PFSK-1 (cell line): ENCODE results near the gene ASF1A.

ENCODE experiments used
- FOXP2 ChIP-seq: optimal IDR thresholded peaks from 2 replicates; pipeline ENCODE3; 2011; ENCODE audit warnings: borderline replicate concordance, control low read depth, inconsistent platforms; ENCODE audit not compliant: insufficient read depth; ENCODE audit errors: extremely low read length, extremely low read depth
- POLR2AphosphoS5 ChIP-seq: IDR thresholded peaks from 2 replicates; pipeline ENCODE4 v1.6.1; 2012; ENCODE audit warnings: low read depth, mild to moderate bottlenecking, control low read depth, low read length, moderate library complexity
- SIN3A ChIP-seq: IDR thresholded peaks from 2 replicates; pipeline ENCODE4 v1.6.1; 2012; ENCODE audit warnings: mild to moderate bottlenecking, low read length, moderate library complexity, borderline replicate concordance; ENCODE audit not compliant: insufficient read depth
- TAF1 ChIP-seq: IDR thresholded peaks from 2 replicates; pipeline ENCODE4 v1.6.1; 2012; ENCODE audit warnings: low read length, control low read depth, borderline replicate concordance; ENCODE audit not compliant: insufficient read depth
- TF ChIP-seq, protein P1 (sequence below), 2 experiments: IDR thresholded peaks; 2 replicates each; pipeline versions ENCODE4 v1.6.1 to v1.8.0; 2011 to 2012; ENCODE audit warnings: low read depth in 2 of 2, low read length in 2 of 2, control low read depth in 1 of 2, inconsistent platforms in 1 of 2, mild to moderate bottlenecking in 1 of 2, moderate library complexity in 1 of 2; ENCODE audit not compliant: insufficient read depth in 1 of 2

The ASF1A gene

DNA sequence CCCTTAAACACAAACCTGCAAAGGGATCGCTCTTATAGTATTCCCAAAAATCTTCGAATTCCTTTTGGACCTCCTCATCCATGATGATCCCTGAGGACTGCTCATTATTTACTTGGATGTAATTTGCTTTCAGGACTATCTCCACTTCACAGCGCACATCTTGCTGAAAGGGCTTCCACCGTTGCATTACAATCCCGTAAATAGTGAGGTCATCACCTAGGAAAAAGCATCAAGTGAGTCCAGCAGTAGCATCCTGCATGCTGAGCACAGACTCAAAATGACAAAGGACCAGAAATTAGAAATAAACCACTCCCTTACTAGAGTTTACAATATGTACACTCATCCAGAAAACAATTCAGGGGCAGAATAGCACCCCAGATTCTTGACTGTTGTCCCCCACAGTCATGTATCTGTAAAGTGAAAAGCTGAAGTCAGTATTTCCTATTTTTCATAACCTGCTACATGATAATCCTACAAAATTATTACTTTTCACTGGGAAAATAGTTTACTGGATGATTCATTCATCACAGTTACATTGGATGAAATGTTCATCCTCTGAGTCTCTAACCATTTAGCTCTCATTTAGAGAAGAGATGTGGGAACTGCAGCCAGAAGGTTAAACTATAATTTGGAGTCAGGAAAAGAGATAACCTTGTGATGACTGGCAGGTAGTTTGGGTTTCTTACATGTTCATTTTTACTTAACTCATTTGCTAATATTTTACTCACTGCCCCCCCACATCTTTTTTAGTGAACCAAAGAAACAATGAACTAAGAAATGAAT is 23.8 kb downstream of the ASF1A start:
- TF ChIP-seq, protein P1, sequence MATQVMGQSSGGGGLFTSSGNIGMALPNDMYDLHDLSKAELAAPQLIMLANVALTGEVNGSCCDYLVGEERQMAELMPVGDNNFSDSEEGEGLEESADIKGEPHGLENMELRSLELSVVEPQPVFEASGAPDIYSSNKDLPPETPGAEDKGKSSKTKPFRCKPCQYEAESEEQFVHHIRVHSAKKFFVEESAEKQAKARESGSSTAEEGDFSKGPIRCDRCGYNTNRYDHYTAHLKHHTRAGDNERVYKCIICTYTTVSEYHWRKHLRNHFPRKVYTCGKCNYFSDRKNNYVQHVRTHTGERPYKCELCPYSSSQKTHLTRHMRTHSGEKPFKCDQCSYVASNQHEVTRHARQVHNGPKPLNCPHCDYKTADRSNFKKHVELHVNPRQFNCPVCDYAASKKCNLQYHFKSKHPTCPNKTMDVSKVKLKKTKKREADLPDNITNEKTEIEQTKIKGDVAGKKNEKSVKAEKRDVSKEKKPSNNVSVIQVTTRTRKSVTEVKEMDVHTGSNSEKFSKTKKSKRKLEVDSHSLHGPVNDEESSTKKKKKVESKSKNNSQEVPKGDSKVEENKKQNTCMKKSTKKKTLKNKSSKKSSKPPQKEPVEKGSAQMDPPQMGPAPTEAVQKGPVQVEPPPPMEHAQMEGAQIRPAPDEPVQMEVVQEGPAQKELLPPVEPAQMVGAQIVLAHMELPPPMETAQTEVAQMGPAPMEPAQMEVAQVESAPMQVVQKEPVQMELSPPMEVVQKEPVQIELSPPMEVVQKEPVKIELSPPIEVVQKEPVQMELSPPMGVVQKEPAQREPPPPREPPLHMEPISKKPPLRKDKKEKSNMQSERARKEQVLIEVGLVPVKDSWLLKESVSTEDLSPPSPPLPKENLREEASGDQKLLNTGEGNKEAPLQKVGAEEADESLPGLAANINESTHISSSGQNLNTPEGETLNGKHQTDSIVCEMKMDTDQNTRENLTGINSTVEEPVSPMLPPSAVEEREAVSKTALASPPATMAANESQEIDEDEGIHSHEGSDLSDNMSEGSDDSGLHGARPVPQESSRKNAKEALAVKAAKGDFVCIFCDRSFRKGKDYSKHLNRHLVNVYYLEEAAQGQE (IDR thresholded peaks at IDR 0.05; ENCODE audit: insufficient read depth in 1 of 2, low read depth in 2 of 2, low read length in 2 of 2), result no peak
- TF ChIP-seq FOXP2, result no peak

DNA sequence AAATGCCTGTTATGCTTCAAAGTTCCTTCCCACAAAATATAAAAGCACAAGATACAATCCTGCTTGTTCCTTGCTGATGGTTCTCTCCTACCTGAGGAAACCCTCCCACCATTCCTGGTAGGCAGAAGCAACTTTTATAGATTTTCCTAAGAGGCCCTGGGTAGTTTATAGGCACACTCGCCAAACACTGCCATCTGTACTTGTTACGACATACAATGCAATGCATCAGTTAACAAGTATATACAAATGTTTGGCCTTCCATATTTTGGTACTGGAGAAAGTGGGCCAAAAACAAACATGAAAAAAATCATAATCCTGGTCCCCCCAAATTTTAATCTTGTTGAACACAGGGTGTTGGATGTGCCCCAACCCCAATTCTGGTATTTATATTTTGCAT is 24.4 kb downstream of the ASF1A start:
- TF ChIP-seq SIN3A, result no peak
- TF ChIP-seq TAF1, result no peak
- TF ChIP-seq FOXP2, result no peak
- TF ChIP-seq, protein P1 (IDR thresholded peaks at IDR 0.05; ENCODE audit: insufficient read depth in 1 of 2, low read depth in 2 of 2, low read length in 2 of 2), result no peak
- no peak for TF ChIP-seq POLR2AphosphoS5

DNA sequence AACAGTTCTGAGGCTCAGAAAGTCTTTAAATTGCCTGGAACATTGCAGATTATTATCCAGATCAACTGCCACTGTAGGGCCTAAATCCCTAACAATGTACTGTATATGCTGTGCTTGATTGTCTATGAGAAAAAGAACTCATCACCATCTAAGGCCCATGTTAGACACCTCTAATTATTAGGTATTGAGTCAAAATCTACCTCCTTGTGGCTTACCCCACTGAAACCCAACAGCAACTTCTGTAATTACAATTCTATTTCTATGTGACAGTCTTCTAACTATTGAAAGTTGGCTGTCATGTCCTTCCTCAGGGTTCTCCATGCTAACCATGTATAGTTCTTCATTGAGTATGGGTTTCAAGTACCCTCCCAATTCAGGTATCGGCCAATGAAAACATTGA is 27.1 kb downstream of the ASF1A start:
- TF ChIP-seq TAF1, result no peak

DNA sequence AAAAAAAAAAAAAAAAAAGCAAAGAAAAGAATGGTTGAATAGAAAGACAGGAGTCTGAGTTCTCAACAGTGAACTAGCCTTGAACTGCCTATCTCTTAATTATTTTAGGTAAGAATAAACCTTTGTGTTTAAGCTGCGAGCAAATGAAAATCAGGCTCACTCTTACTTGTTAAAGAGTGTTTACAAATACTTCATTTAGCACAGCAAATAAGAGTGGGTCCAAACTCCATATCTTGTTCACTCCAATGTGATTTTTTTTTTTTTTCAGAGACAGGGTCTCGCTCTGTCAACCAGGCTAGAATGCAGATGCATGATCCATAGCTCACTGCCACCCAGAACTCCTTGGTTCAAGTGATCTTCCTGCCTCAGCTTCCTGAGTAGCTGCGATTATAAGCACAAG is 29.1 kb downstream of the ASF1A start:
- TF ChIP-seq, protein P1 (IDR thresholded peaks at IDR 0.05; ENCODE audit: insufficient read depth in 1 of 2, low read depth in 2 of 2, low read length in 2 of 2), result no peak
- TF ChIP-seq FOXP2, result no peak
- no peak for TF ChIP-seq SIN3A
- TF ChIP-seq TAF1, result no peak
- no peak for TF ChIP-seq POLR2AphosphoS5

DNA sequence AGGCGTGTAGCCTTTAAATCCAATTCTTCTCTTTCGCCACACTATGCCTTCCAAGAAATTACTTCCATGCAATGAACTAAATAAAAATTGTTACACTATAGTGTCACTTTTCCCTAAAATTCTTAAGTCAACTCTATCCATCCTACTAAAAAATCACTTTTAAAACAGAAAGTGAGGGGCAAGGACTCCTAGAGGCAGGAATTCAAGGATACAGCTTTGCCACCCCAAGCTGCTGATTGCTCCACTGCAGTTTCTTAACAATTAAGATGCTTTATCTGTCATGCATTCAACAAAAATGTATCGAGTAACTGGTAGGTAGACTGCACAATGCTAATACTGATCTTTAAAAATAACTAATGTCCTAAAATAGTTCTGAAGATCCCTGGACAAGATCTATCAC is 36.7 kb downstream of the ASF1A start:
- no peak for TF ChIP-seq TAF1
- no peak for TF ChIP-seq SIN3A
- TF ChIP-seq FOXP2, result no peak
- no peak for TF ChIP-seq POLR2AphosphoS5
- TF ChIP-seq, protein P1 (IDR thresholded peaks at IDR 0.05; ENCODE audit: insufficient read depth in 1 of 2, low read depth in 2 of 2, low read length in 2 of 2), result no peak
